AG04450 (cell line): ENCODE measurements around the gene PCSK6. TPM values are rescaled to one million over a fixed set of nuclear protein-coding genes. Genes with fewer than 3 reads are reported as not detected.

ENCODE experiments used
- CTCF ChIA-PET: fragments of 300-600, 350-600 bp; formaldehyde crosslinking; extraction: SDS; loops from one replicate; lab custom pipeline; 2022; ENCODE audit warnings: antibody characterized with exemption, inconsistent platforms; lab: Charles Lee
- POLR2A ChIA-PET: fragments of 350-600 bp; formaldehyde crosslinking; extraction: SDS; loops from one replicate; lab custom pipeline; 2021; ENCODE audit warnings: antibody characterized with exemption, inconsistent platforms; lab: Yijun Ruan, JAX
- DNase-seq: peaks from one replicate; pipeline ENCODE4 v3.0.0-alpha.2; 2011; ENCODE audit warnings: low read depth, low spot score
- H3K27ac ChIP-seq: one replicate; pipeline ENCODE4 v1.5.1; 2012; ENCODE audit warnings: low read depth, low read length, control low read depth
- H3K27me3 ChIP-seq: one replicate; pipeline ENCODE4 v1.6.0; 2012; ENCODE audit warnings: low read length; ENCODE audit not compliant: control insufficient read depth, insufficient read depth
- H3K4me3 ChIP-seq: 2 replicates; pipeline ENCODE4 v1.5.1; 2011; ENCODE audit warnings: mild to moderate bottlenecking, low read depth, low read length, control low read depth
- H3K9me3 ChIP-seq: 2 replicates; pipeline ENCODE4 v1.5.1; 2012; ENCODE audit warnings: low read length; ENCODE audit not compliant: control insufficient read depth, insufficient read depth
- CTCF ChIP-seq: IDR thresholded peaks from 2 replicates; pipeline ENCODE4 v1.5.1; 2011; ENCODE audit warnings: low read depth, low read length, control low read depth, inconsistent platforms
- polyA plus RNA-seq: library from polyadenylated mRNA; depleted of rRNA; stranded (reverse); fragments of >200 nt; gene quantifications from 2 replicates; pipeline ENCODE4 v1.2.3, GENCODE V29; 2011

The PCSK6 gene
- polyA plus RNA-seq, 1 experiment = 0.06 TPM

GRCh38 chr15:101523560-101523940 lies 34.0 kb upstream of the PCSK6 start:
- ChIA-PET POLR2A (no interaction called here), CTCF (no interaction called here)
- no peak for DNase-seq
- peaks cover 4% of the 10 kb centered on the region for H3K27me3 ChIP-seq
- H3K27ac ChIP-seq = no peak overlapping the region
- H3K9me3 ChIP-seq = peaks cover 3% of the 10 kb centered on the region; the same call in 1 of the 2 replicates
- TF ChIP-seq CTCF = no peak
- H3K4me3 ChIP-seq = no peak overlapping the region

GRCh38 chr15:101522621-101523559 lies 33.4 kb upstream of the PCSK6 start:
- H3K27me3 ChIP-seq = peaks cover 2% of the 10 kb centered on the region

GRCh38 chr15:101522091-101522490 lies 32.6 kb upstream of the PCSK6 start:
- TF ChIP-seq CTCF = no peak
- Histone ChIP-seq H3K4me3 (no peak overlapping the region), H3K27me3 (peaks cover 2% of the 10 kb centered on the region), H3K27ac (no peak overlapping the region), H3K9me3 (peaks cover 3% of the 10 kb centered on the region; the same call in 1 of the 2 replicates)
- DNase-seq = no peak
- CTCF ChIA-PET = no interaction called here
- POLR2A ChIA-PET = no interaction called here

More at GRCh38 chr15:101522621-101523559, 33.4 kb upstream of the PCSK6 start:
- ChIA-PET POLR2A (no interaction called here), CTCF (no interaction called here)
- no peak overlapping the region for H3K27ac ChIP-seq
- no peak overlapping the region for H3K4me3 ChIP-seq
- no peak for TF ChIP-seq CTCF
- peaks cover 3% of the 10 kb centered on the region; the same call in 1 of the 2 replicates for H3K9me3 ChIP-seq
- no peak for DNase-seq

- no peak for TF ChIP-seq CTCF
- no peaks in the 10 kb centered on the region for H3K27me3 ChIP-seq
- H3K27ac ChIP-seq = no peak overlapping the region
- H3K4me3 ChIP-seq = no peak overlapping the region
- peaks cover 3% of the 10 kb centered on the region; the same call in 1 of the 2 replicates for H3K9me3 ChIP-seq
- POLR2A ChIA-PET = no interaction called here
- CTCF ChIA-PET = no interaction called here
- DNase-seq = no peak
Observed at GRCh38 chr15:101521591-101521990, 32.1 kb upstream of the PCSK6 start.

GRCh38 chr15:101521069-101521468 lies 31.6 kb upstream of the PCSK6 start:
- no peaks in the 10 kb centered on the region for H3K27me3 ChIP-seq
- no peak for TF ChIP-seq CTCF
- no peak for DNase-seq
- no peak overlapping the region for H3K27ac ChIP-seq
- no peak overlapping the region for H3K4me3 ChIP-seq
- ChIA-PET POLR2A (no interaction called here), CTCF (interaction anchor here (1.0 kb wide), 1 partner anchor 14 kb away, joined by 3 read pairs; no protein-coding TSS in a partner anchor)
- H3K9me3 ChIP-seq = peaks cover 3% of the 10 kb centered on the region; the same call in 1 of the 2 replicates
